Hepatic stellate cell (primary cell): ENCODE measurements around the gene NARS2.

Source experiments
- DNase-seq: peaks from one replicate; pipeline ENCODE4 v3.0.0; 2011; ENCODE audit warnings: low spot score

The NARS2 gene

DNA sequence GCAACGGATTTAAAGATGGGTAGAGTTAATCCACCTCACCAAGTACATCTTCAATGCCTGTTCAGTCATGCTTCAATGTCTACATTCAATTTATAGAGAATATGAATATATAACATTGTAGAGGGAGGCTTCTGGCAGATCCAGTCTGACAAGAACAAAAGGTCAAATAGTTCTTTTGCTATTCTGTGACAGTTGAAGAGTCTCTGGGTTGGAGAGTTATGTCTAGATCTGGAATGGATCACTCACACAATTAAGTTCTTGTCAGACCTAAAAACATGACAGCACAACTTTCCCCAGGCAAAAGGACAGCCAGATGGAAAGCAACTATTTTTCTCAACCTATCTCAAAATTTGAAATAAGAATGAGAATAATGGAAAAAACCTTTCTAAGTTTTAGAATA, 141.7 kb downstream of the NARS2 start:
- no peak for DNase-seq

GRCh38 chr11:78432058-78432515, 142.6 kb downstream of the NARS2 start:
- no peak for DNase-seq

DNA sequence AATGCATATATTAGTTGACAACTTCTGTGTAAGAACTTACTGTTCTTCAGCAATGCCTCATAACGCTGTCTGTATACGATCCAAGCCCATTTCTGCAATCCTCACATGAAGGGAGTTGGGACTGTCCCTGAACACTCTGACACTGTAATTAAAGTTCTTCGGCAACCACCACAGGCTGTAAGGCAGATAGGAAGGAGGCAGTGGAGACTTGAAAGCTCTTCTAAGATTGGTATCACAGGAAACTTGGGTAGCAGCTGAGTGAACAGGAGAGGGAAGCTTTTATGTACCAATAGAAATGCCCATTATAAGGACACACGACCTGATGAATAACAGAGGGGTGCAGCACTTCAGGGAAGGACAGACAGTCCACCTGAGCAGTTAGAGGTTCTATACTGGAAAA, 145.0 kb downstream of the NARS2 start:
- no peak for DNase-seq

DNA sequence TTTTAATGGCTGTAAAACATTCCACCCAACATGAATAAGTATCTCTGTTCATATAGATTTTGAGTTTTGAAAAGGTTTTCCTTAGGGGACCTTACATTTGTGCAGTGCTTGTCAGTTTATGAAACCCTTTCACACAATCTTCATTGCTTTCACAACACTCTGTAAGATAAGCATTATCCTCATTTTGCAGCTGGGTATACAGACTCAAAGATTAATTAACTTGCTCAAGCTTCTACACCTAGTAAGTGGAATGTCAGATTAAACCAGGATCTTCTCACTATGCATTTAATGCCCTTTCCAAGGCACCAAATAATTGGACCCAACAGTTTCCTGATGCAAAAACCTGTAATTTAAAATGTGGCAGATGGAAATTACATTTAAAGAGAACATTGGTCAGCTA, 145.5 kb downstream of the NARS2 start:
- no peak for DNase-seq

GRCh38 chr11:78428773-78429172, 145.9 kb downstream of the NARS2 start:
- DNase-seq, result no peak

GRCh38 chr11:78428266-78428636, 146.4 kb downstream of the NARS2 start:
- no peak for DNase-seq

DNA sequence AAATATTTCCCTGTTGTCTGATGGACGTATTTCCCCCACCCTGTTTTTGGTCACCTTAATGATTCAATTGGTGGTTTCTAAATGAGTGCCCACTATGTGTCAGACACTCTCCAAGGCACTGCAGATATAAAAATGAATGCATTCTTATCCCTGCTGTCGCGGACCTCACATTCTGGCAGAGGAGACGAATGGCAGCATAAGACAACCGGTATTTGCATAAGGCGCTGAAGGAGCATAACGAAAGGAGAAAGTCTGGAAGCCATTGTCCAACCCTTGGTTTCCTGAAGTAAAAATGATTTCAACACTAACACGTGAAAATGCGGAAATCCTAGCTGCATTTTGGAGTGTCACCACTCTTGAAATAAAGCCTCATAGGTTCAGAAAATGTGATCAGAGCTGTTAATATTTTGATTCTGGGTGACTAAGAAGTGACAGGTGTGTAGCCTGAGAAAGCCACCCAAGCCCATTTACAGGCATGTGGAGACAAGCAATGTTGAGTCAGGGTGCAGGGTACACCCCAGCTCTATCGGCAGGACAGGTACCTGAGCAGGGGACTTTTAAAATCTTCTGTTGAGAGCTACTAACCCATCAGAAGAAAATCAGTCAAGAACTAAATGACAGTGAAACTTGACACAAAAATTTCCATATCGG, 146.9 kb downstream of the NARS2 start:
- no peak for DNase-seq

GRCh38 chr11:78426845-78427244, 147.8 kb downstream of the NARS2 start:
- no peak for DNase-seq

DNA sequence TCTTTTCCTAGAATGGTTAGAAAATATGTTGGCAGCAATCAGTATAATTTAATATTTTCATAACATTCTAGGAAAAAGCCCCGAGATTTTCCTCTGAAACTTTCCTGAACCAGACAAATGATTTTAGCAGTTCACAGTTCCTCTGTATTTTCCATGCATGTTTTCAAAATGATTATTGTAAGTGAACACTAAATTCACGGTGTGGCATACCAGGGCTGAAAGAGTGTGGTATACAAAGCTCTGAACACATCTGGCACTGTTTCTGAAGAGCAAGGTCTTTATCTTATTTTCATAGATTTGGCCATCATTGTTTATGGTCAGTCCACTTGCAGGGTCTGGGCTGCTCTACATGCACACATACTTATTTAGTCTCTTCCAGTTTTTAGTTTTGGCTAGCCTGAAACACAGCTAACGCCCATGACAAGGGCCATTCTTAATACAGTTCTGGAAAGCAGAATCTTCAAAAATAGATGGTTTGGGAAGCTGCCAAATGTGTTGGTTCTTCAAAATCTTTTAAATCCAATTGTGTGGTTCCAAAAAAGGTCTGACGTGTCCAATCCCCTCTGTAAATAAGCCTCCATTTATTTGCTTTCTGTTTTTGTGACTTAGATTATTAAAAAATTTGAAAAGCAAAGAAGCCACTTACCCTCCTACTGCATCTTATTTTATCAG, 149.1 kb downstream of the NARS2 start:
- no peak for DNase-seq

DNA sequence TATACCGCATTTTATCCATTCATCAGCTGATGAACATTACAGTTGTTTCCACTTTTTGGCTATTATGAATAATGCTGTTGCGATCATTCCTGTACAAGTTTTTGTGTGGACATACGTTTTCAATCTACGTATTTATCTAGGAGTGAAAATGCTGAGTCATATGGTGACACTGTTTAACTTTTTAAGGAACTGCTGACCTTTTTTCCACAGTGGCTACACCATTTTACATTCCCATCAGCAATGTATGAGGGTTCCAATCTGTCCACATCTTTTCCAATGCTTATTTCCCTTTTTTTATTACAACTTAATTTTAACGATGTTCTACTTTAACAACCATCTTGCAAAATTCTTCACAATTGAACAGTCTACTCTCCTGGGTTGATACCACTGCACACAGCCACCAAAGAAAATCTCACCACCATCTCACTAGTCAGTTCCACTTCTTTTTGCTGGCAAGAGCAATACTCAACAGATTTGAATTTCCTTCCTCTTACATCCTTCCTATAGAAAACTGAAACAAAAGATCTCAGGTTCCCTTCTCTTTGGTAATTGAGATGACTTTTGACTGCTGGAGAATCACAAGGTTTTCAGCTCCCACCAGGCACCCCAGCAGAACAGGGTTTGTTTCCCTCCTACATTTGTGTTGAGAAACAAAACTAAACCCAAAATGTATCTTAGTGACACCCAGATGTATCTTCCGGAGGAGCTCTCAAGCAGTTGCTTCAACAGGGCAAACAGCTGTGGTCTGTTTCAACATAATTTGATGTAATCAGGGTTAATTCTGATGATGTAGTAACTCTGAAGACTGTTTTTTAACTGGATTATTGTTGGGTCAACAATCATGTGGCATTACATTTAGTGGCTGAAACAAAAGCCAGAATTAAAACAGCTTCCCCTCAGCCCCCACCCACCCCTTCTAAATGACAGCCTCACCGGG, 150.1 kb downstream of the NARS2 start:
- no peak for DNase-seq

- no peak for DNase-seq
These were observed 151.4 kb downstream of the NARS2 start for GRCh38 chr11:78423241-78423640.

DNA sequence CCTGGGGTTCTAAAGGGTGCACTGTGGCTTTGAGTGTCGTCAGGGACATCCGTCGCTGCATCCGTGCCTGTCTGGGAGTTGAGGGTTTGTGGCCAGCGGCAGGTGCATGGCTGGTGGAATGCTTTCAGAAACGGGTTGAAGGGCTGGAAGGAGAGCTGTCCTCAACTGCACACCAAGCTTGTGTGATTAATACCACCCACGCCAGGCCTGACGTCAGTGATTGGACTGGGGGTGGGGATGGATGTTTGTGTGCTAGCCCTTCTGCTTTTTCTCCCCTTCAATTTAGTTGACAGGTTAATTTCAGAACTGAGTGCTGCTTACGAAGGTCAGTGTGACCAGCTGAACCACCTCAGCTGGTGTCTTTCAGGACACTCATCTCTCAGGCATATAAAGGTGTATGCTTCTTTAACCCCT, 153.9 kb downstream of the NARS2 start:
- DNase-seq, result peak; percentile 55

DNA sequence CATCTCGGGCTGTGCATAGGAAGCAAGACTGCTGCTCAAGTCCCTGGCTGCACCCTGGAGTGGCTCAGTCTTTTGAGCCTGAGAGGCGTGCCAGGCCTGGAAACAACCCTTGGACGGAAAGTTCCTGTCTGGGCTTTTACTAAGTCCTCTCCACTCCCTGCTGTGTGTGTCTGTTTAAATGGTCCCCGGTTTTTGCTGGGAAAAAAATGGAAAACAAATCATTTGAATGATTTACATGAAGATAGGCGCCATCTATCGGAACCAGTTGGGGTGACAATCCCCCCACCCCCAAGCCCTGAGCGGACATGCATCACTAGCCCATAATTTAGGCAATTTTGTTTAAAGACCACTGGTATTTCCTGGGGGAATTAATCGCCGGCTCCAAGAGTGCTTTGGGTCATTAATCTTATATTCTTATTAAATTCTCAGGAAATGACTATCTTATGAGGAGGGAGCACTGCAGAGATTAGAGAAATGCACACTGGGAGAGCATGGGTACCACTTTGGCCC, 154.4 kb downstream of the NARS2 start:
- DNase-seq, result peak; percentile 74

DNA sequence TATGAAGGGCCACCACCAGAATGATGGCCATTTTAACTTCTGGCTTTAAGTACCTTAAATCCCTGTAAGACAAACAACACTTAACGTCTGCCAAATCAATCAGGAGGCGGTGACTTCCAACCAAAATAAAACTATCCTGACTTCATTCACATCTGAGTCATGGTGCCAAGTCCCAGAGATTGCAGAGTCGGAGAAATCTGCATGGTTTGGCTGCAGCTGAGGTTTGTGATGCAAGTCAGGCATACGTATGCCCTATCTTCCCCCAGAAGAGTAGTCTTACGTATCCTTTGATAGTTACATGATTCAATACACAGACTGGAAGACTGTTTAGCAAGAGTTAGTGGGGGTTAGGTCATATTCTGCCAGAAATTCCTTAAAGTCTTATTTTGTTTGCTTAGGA, 155.3 kb downstream of the NARS2 start:
- peak; percentile 78 for DNase-seq

DNA sequence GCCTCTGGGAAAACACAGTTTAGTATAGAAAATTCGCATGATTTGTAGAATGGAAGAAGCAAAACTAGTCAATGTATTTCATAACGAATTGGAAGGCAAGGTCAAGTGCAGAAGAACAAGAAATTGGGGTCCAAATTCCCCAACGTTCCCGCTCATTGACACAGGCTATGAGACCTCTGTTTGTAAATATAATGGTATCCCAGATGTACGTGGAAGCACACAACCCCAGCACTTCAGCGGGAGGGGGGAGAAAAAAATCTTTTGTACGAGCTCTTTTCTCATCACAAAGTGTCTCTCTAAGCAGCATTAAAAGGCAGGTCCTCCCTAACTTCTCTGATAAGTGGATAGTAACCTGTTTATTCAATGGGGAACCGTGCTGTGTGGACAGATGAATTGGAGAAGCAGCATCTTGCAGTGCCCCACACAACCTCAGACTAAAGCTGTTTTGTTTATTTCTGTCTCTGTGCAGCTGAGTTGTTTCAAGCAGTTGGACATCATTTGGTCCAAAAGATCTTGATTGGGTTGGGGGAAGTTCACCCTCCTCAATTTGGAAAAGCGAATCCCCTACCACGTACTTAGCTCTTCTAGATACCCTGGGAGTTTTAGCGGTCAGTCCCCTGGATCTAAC, 156.0 kb downstream of the NARS2 start:
- no peak for DNase-seq

DNA sequence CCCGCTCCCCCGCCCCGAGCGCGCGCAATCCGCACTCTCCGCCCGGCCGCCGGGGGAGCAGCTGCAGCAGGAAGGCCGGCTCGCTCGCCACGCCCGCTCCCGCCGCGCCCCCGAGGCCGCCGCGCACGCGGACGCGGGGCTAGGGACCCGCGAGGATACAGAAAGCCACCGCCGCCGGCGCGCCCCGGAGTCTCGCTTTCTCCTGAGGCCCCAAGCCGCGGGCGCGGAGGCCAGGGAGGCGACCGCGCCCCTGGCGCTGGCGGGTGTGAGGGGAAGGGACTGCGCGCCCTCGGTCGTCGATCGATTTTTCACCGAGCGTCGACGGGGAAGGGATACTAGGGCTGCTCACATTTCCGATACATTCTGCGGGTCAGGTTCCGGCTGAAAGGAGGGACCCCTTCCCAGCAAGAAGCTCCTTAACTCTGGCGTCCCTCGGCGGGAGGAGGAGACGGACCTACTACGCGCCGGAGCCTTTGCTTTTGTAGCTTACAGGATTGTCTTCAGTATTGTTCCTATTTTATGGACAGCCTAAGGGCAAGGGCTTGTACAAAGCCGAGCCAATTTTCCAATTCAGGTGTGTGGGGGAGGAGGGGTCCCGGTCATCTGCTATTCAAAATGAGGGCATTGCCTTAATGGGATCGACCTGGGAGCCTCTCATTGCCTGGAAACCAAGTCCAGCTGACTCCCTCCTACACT, 156.6 kb downstream of the NARS2 start:
- peak; percentile 82 for DNase-seq

DNA sequence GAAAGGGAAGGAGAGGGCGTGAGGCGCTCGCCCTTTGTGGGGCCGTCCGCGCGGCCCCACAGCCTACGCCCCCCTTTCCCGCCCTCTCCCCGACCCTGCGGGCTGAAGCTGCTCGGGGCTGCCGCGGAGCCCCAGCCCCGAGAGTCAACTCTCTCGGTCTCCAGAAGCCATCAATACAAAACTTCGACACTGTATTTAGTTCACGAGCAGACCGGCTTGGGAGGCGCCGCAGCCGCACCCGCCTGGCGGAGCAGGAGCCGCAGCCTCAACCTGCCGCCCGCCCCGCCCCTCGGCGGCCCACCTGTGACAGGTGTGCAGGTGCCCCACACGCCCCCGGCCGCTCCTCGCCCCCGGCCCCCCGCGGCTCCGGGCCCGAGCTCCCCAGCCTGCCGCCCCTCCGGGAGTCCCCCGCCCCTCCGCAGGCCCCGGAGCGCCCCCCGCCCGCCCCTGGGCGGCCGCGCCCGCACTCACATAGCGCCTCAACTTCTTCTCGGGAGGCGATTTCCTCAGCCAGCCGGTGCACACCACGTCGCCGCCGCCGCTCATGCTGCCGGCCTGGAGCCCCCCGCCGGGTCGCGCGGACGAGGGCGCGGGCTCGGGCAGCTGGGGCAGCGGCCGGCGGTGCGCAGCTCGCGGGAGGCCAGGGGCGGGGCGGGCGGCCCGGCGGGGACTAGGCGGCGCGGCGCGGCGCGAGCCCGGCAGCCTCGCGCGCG, 157.3 kb downstream of the NARS2 start, which contains the start of gene GAB2:
GAB2 (minus strand) TSS at position 646 of the 713 bp plus-strand sequence; CDS start at position 546, 100 bp downstream.
- DNase-seq, result no peak

DNA sequence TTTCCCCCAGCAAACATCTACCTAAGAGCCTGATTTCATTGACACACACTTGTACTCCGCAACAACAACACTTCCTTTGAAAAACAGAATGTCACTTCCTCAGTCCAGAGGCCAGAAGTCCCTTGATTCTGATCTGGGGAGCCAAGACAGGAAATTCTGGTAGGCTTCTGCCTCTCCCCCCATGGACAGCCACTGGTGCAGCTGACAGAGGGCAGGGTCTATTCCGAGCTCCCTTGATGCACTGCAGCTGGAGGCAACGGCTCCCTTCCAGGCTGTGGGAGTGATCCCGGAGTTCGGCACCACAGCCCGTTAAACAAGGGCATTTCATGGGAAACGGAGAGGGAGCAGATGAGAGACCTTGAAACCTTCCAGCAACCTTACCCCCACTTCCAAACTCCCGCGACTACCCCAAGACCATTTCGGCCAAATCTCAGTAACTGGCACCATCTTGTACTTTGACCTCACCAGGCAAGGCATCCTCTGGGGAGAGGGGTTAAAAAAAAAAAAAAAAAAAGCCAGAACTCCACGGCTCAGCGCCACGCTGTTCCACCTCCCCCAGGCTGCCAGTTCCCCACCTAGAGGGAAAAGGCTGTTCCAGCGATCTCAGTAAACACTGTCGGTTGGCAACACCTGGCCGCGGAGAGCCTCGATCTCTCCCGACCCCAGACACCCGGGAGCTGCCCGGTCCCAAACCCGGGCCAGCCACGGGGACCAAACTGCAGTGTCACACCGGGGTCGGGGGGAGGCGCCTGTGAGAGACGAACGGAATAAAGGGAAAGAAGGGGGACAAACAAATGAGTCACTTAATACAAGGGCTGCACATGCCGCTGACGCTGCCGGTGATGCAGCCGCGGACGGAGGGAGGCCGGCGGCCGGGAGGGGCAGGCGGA, 158.1 kb downstream of the NARS2 start:
- DNase-seq, result peak; percentile 77

DNA sequence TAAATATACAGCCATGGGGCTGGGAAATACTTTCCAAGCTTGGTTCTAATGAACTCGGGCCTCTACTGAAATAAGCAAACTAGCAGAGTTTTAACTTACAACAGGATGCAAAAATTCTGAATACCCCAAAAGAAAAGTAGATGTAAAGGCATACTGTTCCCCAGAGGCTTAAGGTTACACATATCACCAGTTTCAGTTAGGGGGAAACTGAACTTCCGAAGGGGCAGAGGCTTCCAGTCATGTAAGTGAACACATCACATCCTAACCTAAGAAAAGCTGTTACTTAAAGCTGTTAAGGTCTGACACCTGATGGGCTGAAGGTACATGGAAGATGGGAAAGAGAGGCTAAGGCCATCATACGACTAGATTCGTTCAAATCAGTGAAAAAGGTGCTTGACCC, 159.3 kb downstream of the NARS2 start:
- no peak for DNase-seq
